Activated T-cell treated with anti-CD3 and anti-CD28 coated beads, Interleukin-2, amount 50 U/mL, for 72 hours (primary cell): Measurements from ENCODE around the gene CEACAM4. TPM values are rescaled to one million over a fixed set of nuclear protein-coding genes. Genes with fewer than 3 reads are reported as not detected.

Experiments used
- ATAC-seq, 2 donors: fragments of 150-1000 bp; cut with Tn5 transposase; replicated peaks in 1 of 2; 2 replicates each; pipeline ENCODE4 v1.10.0; 2021; ENCODE audit warnings: moderate library complexity in 2 of 2, mild to moderate bottlenecking in 1 of 2
- DNase-seq, 2 donors: peaks; one replicate each; pipeline ENCODE4 v3.0.0; 2021 to 2022; ENCODE audit warnings: mixed read lengths in 1 of 2
- H3K27ac Mint-ChIP-seq: one replicate; pipeline ENCODE4 v1.8.0; 2022; ENCODE audit warnings: mild to moderate bottlenecking, moderate library complexity, mixed read lengths
- H3K27me3 Mint-ChIP-seq: one replicate; pipeline ENCODE4 v1.8.0; 2022; ENCODE audit warnings: low read depth, mixed read lengths
- H3K36me3 Mint-ChIP-seq, 2 donors: one replicate each; pipeline ENCODE4 v1.8.0; 2022; ENCODE audit warnings: mixed read lengths in 2 of 2, mild to moderate bottlenecking in 1 of 2; ENCODE audit not compliant: insufficient read depth in 2 of 2
- H3K4me1 Mint-ChIP-seq: one replicate; pipeline ENCODE4 v1.8.0; 2022; ENCODE audit warnings: low read depth, mixed read lengths
- H3K4me3 Mint-ChIP-seq, 2 donors: one replicate each; pipeline ENCODE4 v1.8.0; 2022; ENCODE audit warnings: mild to moderate bottlenecking in 2 of 2, mixed read lengths in 2 of 2, moderate library complexity in 2 of 2
- H3K9me3 Mint-ChIP-seq, 2 donors: one replicate each; pipeline ENCODE4 v1.8.0; 2022; ENCODE audit warnings: mixed read lengths in 2 of 2
- total RNA-seq, 2 donors: library from RNA; stranded (reverse); gene quantifications; one replicate each; pipeline ENCODE4 v1.2.3, GENCODE V29; 2022

The CEACAM4 gene
- total RNA-seq, 2 donors from 2014 or later: not detected

DNA sequence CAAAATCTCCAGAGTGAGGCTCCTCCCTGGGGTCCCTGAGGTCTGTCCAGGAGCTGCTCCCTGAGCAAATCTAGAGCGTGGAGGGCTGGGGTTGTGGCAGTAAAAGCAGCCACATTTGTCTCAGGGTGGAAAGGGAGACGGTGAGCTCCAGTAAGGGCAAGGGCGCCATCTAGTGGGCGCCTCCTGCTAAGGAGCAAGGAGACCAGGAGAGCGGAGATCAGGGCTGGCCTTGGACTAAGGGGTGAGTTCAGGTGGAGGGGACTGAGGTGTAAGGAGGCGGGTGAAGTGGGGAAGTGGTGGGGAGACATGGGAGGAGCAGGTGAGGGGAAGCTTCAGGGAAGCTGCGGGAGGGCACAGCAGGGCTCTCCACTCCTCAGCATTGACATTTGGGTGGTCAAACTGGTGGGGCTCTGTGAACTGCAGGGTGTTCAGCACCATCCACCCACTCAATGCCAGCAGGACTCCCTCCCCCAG lies 56.2 kb downstream of the CEACAM4 start:
- ATAC-seq (peak; percentile 90 to 96), DNase-seq (peak; percentile 87 to 89)
- no peak overlapping the region for H3K27ac Mint-ChIP-seq
- peak overlapping the region in 1 of 2 donors; percentile 42 for H3K4me3 Mint-ChIP-seq
- H3K4me1 Mint-ChIP-seq: peaks cover 40% of the 10 kb centered on the region
- H3K9me3 Mint-ChIP-seq: no peaks in the 10 kb centered on the region
- peaks cover 0 to 1% of the 10 kb centered on the region in 2 donors for H3K36me3 Mint-ChIP-seq
- no peaks in the 10 kb centered on the region for H3K27me3 Mint-ChIP-seq

DNA sequence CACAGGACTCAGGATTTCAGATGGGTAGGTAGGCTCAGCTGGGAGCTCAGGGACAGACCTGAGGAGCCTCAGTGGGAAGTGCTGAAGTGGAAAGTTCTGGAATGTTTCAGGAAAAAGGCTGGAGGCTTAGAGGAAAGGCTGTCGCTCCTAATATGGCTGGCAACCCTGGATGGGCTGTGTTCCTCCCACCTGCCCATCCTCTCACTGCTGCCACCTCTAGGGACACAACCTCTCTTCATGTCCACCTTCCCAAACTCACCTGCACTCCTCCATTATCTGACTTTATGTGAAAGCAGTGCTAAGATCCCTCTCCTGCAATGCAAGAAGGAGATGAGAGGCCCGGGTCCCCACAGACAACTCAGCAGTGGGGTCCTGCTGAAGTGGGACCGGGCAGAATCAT lies 56.7 kb downstream of the CEACAM4 start:
- Mint-ChIP-seq H3K27me3 (no peaks in the 10 kb centered on the region), H3K4me3 (peak overlapping the region in 1 of 2 donors; percentile 42), H3K4me1 (peaks cover 38% of the 10 kb centered on the region), H3K9me3 (no peaks in the 10 kb centered on the region), H3K27ac (no peak overlapping the region), H3K36me3 (peaks cover 0 to 1% of the 10 kb centered on the region in 2 donors)
- no peak for DNase-seq
- peak in 1 of 2 donors; percentile 24 for ATAC-seq

DNA sequence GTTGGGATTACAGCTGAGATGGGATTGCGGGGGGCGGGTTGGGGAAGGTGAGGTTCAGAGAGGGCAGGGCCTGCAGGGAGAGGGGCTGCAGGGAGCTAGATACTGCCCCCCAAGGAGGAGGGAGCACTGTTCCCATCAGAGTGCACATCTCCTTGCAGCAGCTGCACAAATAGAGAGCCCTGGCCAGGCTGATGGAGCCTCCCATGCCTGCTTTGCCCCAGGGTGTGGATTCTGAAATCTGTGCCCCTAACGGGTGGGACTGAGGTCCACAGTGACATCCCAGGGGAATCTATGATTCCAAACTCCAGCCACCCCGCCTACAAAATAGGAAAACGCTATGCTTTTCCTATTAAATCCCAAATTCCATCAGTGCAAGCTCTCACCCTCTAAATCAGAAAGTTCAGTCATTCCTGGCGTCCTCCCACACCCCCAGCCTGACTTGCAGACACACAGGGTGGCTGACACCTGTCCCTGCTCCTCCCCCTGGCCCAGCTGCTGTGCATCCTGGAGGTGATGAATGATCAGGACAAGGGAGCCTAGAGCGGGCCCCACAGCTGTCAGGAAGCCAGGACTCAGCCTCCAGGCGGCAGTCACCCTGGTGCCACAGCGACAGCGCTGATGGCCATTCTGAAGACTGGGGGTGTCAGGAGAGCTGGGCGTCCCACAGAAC lies 57.3 kb downstream of the CEACAM4 start:
- Mint-ChIP-seq H3K36me3 (peaks cover 0 to 1% of the 10 kb centered on the region in 2 donors), H3K27ac (no peak overlapping the region), H3K27me3 (no peaks in the 10 kb centered on the region), H3K4me3 (no peak overlapping the region), H3K4me1 (peaks cover 38% of the 10 kb centered on the region), H3K9me3 (no peaks in the 10 kb centered on the region)
- ATAC-seq (peak in 1 of 2 donors; percentile 8), DNase-seq (no peak)

Other genes starting within 250 kb of the CEACAM4 start
- gene EXOSC5, start 229.7 kb downstream of the CEACAM4 start, total RNA-seq: 10 to 100 TPM; 30.3 to 30.7 TPM
- gene BCKDHA, start 229.3 kb downstream of the CEACAM4 start, total RNA-seq: 10 to 100 TPM; 18.4 to 21.6 TPM
- 1 to 10 TPM in 1 of 2 donors, not detected in 1; 1.1 TPM for gene B3GNT8, start 199.7 kb downstream of the CEACAM4 start, total RNA-seq
- 10 to 100 TPM; 59.9 to 66.6 TPM for gene DMAC2, start 187.2 kb downstream of the CEACAM4 start, total RNA-seq
- gene ERICH4, start 183.9 kb downstream of the CEACAM4 start, total RNA-seq: not detected
- 10 to 100 TPM; 38.4 to 41.7 TPM for gene CEACAM21, start 50.9 kb downstream of the CEACAM4 start, total RNA-seq
- gene CEACAM7, start 61.2 kb upstream of the CEACAM4 start, total RNA-seq: not detected
- not detected for gene CEACAM5, start 81.6 kb upstream of the CEACAM4 start, total RNA-seq
- not detected for gene CEACAM6, start 128.5 kb upstream of the CEACAM4 start, total RNA-seq
- not detected for gene CEACAM3, start 169.5 kb upstream of the CEACAM4 start, total RNA-seq
- not detected for gene LYPD4, start 217.6 kb upstream of the CEACAM4 start, total RNA-seq
- not detected for gene DMRTC2, start 218.0 kb upstream of the CEACAM4 start, total RNA-seq
- 1,000 to 10,000 TPM; 4,101 to 4,133 TPM for gene RPS19, start 233.2 kb upstream of the CEACAM4 start, total RNA-seq